Right cardiac atrium (tissue), 5 donors: ENCODE data around the gene STK32B. TPM values are rescaled to one million over a fixed set of nuclear protein-coding genes. Genes with fewer than 3 reads are reported as not detected.

Source experiments
- ATAC-seq, 2 donors: fragments of 200-7000 bp; cut with Tn5 transposase; one replicate each; pipeline versions ENCODE4 v1.8.0 to v1.9.1; 2020; ENCODE audit warnings: moderate library complexity in 2 of 2, mild to moderate bottlenecking in 1 of 2
- DNase-seq, 3 donors: peaks; one replicate each; pipeline ENCODE4 v3.0.0-alpha.2; 2020
- H3K27ac ChIP-seq: one replicate; pipeline ENCODE4 v1.5.1; 2013; ENCODE audit warnings: mild to moderate bottlenecking, low read length, control low read depth, moderate library complexity
- H3K27me3 ChIP-seq: one replicate; pipeline ENCODE4 v1.6.1; 2013; ENCODE audit not compliant: control insufficient read depth, insufficient read depth
- H3K4me1 ChIP-seq: one replicate; pipeline ENCODE4 v1.6.1; 2013; ENCODE audit warnings: low read length; ENCODE audit not compliant: control insufficient read depth, insufficient read depth
- H3K4me3 ChIP-seq: one replicate; pipeline ENCODE4 v1.5.1; 2013; ENCODE audit warnings: low read length, control low read depth
- H3K9me3 ChIP-seq: one replicate; pipeline ENCODE4 v1.6.1; 2013; ENCODE audit warnings: low read length; ENCODE audit not compliant: control insufficient read depth
- WGBS: extraction: QIAGEN DNeasy Blood & Tissue Kit; methylation state at CpG from one replicate; pipeline ENCODE4 v1.1.7; 2013; 5-methylcytosine and 5-hydroxymethylcytosine counted together
- intact Hi-C, 4 donors: fragments of 100-400 bp; cut with DNase I; formaldehyde crosslinking; loops; one replicate each; pipeline versions ENCODE4 v1.11.0 to v1.14.0; 2022 to 2023
- polyA plus RNA-seq: library from polyadenylated mRNA; stranded (reverse); fragments of 200-250 nt; gene quantifications from one replicate; pipeline ENCODE4 v1.2.3, GENCODE V29; 2013
- total RNA-seq, 4 donors: library from RNA; stranded (reverse); fragmentation: NEBNext Ultra II Directional; extraction: Animal tissue kit (Norgen Biotek cat#: 25700); gene quantifications; one replicate each; pipeline ENCODE4 v1.2.1, GENCODE V29; 2021
- donor health status: healthy with polysubstance abuse.
- donor health status: DM: no; HTN: yes; CAD: no.
- donor health status: DM: no; HTN: no; CAD: no.
- donor health status: DM: no; HTN: yes; CAD: no; lungs with severe emphysema.
- donor health status: DM: yes; HTN: yes; CAD: no.

The STK32B gene
- total and polyA plus RNA-seq, 5 donors = 0.02 to 0.56 (median 0.29) TPM

GRCh38 chr4:5101571-5101970 lies 50.3 kb downstream of the STK32B start:
- no peak overlapping the region for H3K4me3 ChIP-seq
- no peak overlapping the region for H3K27ac ChIP-seq
- no peaks in the 10 kb centered on the region for H3K9me3 ChIP-seq
- 73% methylated on average over 3 of the region's 3 CpGs for WGBS
- intact Hi-C loops = no loop called here
- H3K4me1 ChIP-seq = no peaks in the 10 kb centered on the region
- DNase-seq (no peak), ATAC-seq (no peak)
- H3K27me3 ChIP-seq = no peaks in the 10 kb centered on the region

GRCh38 chr4:5110901-5111300 lies 59.6 kb downstream of the STK32B start:
- WGBS = 74% methylated on average over 1 of the region's 1 CpG
- H3K27ac ChIP-seq = no peak overlapping the region
- intact Hi-C loops = no loop called here

GRCh38 chr4:5112333-5113095 lies 61.2 kb downstream of the STK32B start:
- intact Hi-C loops = no loop called here
- no peaks in the 10 kb centered on the region for H3K9me3 ChIP-seq
- WGBS = 51% methylated on average over 2 of the region's 2 CpGs
- DNase-seq (no peak), ATAC-seq (no peak)
- no peak overlapping the region for H3K4me3 ChIP-seq
- H3K4me1 ChIP-seq = no peaks in the 10 kb centered on the region
- H3K27ac ChIP-seq = no peak overlapping the region
- H3K27me3 ChIP-seq = no peaks in the 10 kb centered on the region

More at GRCh38 chr4:5110901-5111300, 59.6 kb downstream of the STK32B start:
- no peaks in the 10 kb centered on the region for H3K27me3 ChIP-seq
- H3K9me3 ChIP-seq = no peaks in the 10 kb centered on the region
- no peak overlapping the region for H3K4me3 ChIP-seq
- no peak for ATAC-seq
- no peak for DNase-seq
- no peaks in the 10 kb centered on the region for H3K4me1 ChIP-seq

GRCh38 chr4:5114950-5115349 lies 63.7 kb downstream of the STK32B start:
- no peaks in the 10 kb centered on the region for H3K4me1 ChIP-seq
- WGBS = 30% methylated on average over 1 of the region's 1 CpG
- no peak for ATAC-seq
- no peaks in the 10 kb centered on the region for H3K27me3 ChIP-seq
- no peaks in the 10 kb centered on the region for H3K9me3 ChIP-seq
- H3K4me3 ChIP-seq = no peak overlapping the region
- intact Hi-C loops = no loop called here
- DNase-seq = no peak
- H3K27ac ChIP-seq = no peak overlapping the region

GRCh38 chr4:5118091-5118786 lies 67.0 kb downstream of the STK32B start:
- ATAC-seq (no peak), DNase-seq (no peak)
- Histone ChIP-seq H3K9me3 (no peaks in the 10 kb centered on the region), H3K27me3 (no peaks in the 10 kb centered on the region), H3K4me3 (no peak overlapping the region), H3K27ac (no peak overlapping the region), H3K4me1 (no peaks in the 10 kb centered on the region)
- 83% methylated on average over 6 of the region's 6 CpGs for WGBS
- intact Hi-C loops = no loop called here

GRCh38 chr4:5118994-5119835 lies 67.9 kb downstream of the STK32B start:
- no peaks in the 10 kb centered on the region for H3K4me1 ChIP-seq
- no peak for DNase-seq
- no peak for ATAC-seq
- no peaks in the 10 kb centered on the region for H3K27me3 ChIP-seq
- H3K4me3 ChIP-seq = no peak overlapping the region
- no peaks in the 10 kb centered on the region for H3K9me3 ChIP-seq
- no peak overlapping the region for H3K27ac ChIP-seq
- intact Hi-C loops = no loop called here
- WGBS = 69% methylated on average over 11 of the region's 11 CpGs

GRCh38 chr4:5120067-5120466 lies 68.8 kb downstream of the STK32B start:
- no peaks in the 10 kb centered on the region for H3K9me3 ChIP-seq
- DNase-seq = no peak
- intact Hi-C loops = no loop called here
- ATAC-seq = no peak
- 83% methylated on average over 10 of the region's 10 CpGs for WGBS
- no peaks in the 10 kb centered on the region for H3K4me1 ChIP-seq
- no peaks in the 10 kb centered on the region for H3K27me3 ChIP-seq
- H3K4me3 ChIP-seq = no peak overlapping the region
- H3K27ac ChIP-seq = no peak overlapping the region

GRCh38 chr4:5120468-5120867 lies 69.2 kb downstream of the STK32B start:
- no peaks in the 10 kb centered on the region for H3K9me3 ChIP-seq
- no peak for ATAC-seq
- H3K27me3 ChIP-seq = no peaks in the 10 kb centered on the region
- H3K27ac ChIP-seq = no peak overlapping the region
- intact Hi-C loops = no loop called here
- H3K4me1 ChIP-seq = no peaks in the 10 kb centered on the region
- no peak overlapping the region for H3K4me3 ChIP-seq
- no peak for DNase-seq
- WGBS = 73% methylated on average over 1 of the region's 1 CpG

GRCh38 chr4:5122114-5122513 lies 70.8 kb downstream of the STK32B start:
- no peak for DNase-seq
- intact Hi-C loops = no loop called here
- 92% methylated on average over 1 of the region's 1 CpG for WGBS

GRCh38 chr4:5124876-5125275 lies 73.6 kb downstream of the STK32B start:
- DNase-seq (no peak), ATAC-seq (no peak)
- intact Hi-C loops = no loop called here
- Histone ChIP-seq H3K4me1 (no peaks in the 10 kb centered on the region), H3K9me3 (no peaks in the 10 kb centered on the region), H3K27me3 (no peaks in the 10 kb centered on the region), H3K4me3 (no peak overlapping the region), H3K27ac (no peak overlapping the region)
- 92% methylated on average over 2 of the region's 2 CpGs for WGBS

More at GRCh38 chr4:5122114-5122513, 70.8 kb downstream of the STK32B start:
- no peak overlapping the region for H3K27ac ChIP-seq
- H3K27me3 ChIP-seq = no peaks in the 10 kb centered on the region
- H3K9me3 ChIP-seq = no peaks in the 10 kb centered on the region
- no peaks in the 10 kb centered on the region for H3K4me1 ChIP-seq
- ATAC-seq = no peak
- H3K4me3 ChIP-seq = no peak overlapping the region

- 77% methylated on average over 5 of the region's 5 CpGs for WGBS
- ATAC-seq (no peak), DNase-seq (no peak)
- H3K27me3 ChIP-seq = no peaks in the 10 kb centered on the region
- H3K9me3 ChIP-seq = no peaks in the 10 kb centered on the region
- no peak overlapping the region for H3K4me3 ChIP-seq
- no peak overlapping the region for H3K27ac ChIP-seq
- no peaks in the 10 kb centered on the region for H3K4me1 ChIP-seq
- intact Hi-C loops = no loop called here
Measured at GRCh38 chr4:5125321-5125720, 74.0 kb downstream of the STK32B start.
